A673 (cell line): ENCODE results near the gene QRSL1.

Experiments
- EZH2 ChIP-seq: fragments of 200-600 bp; sonication (generic); IDR thresholded peaks from 2 replicates; pipeline ENCODE4 v1.6.1; 2017; ENCODE audit warnings: borderline replicate concordance, low read depth, mild to moderate bottlenecking, mixed read lengths, antibody characterized with exemption, low read length; ENCODE audit not compliant: poor library complexity, severe bottlenecking
- TF ChIP-seq, protein P1 (sequence below): fragments of 300-800, 200-600 bp; sonication (generic); conservative IDR thresholded peaks from 2 replicates; pipeline ENCODE4 v1.5.1; 2017; ENCODE audit warnings: low read depth, mild to moderate bottlenecking, antibody characterized with exemption, low read length, moderate library complexity, mixed read lengths

GRCh38 chr6:106674541-106675229, 45.3 kb downstream of the QRSL1 start:
- TF ChIP-seq, protein P1, sequence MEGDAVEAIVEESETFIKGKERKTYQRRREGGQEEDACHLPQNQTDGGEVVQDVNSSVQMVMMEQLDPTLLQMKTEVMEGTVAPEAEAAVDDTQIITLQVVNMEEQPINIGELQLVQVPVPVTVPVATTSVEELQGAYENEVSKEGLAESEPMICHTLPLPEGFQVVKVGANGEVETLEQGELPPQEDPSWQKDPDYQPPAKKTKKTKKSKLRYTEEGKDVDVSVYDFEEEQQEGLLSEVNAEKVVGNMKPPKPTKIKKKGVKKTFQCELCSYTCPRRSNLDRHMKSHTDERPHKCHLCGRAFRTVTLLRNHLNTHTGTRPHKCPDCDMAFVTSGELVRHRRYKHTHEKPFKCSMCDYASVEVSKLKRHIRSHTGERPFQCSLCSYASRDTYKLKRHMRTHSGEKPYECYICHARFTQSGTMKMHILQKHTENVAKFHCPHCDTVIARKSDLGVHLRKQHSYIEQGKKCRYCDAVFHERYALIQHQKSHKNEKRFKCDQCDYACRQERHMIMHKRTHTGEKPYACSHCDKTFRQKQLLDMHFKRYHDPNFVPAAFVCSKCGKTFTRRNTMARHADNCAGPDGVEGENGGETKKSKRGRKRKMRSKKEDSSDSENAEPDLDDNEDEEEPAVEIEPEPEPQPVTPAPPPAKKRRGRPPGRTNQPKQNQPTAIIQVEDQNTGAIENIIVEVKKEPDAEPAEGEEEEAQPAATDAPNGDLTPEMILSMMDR, result no peak
- TF ChIP-seq EZH2, result no peak
